Spinal cord (tissue), 10 donors: Measurements from ENCODE around the gene A2M. TPM values are rescaled to one million over a fixed set of nuclear protein-coding genes. Genes with fewer than 3 reads are reported as not detected.
A peak's percentile ranks its signal among the peaks of the same experiment; 100 is the strongest.

Experiments used
- DNase-seq, 6 donors: peaks; one replicate each; pipeline versions ENCODE4 v3.0.0 to v3.0.0-alpha.2; 2013 to 2015; ENCODE audit warnings: low spot score in 6 of 6, low read depth in 4 of 6
- H3K27ac ChIP-seq: one replicate; pipeline ENCODE4 v1.5.1; 2013; ENCODE audit warnings: low read depth, low read length, control low read depth
- H3K27me3 ChIP-seq: one replicate; pipeline ENCODE4 v1.6.1; 2013; ENCODE audit warnings: low read length; ENCODE audit not compliant: control insufficient read depth, insufficient read depth
- H3K36me3 ChIP-seq: one replicate; pipeline ENCODE4 v1.6.1; 2013; ENCODE audit warnings: low read length; ENCODE audit not compliant: control insufficient read depth, insufficient read depth
- H3K4me1 ChIP-seq: one replicate; pipeline ENCODE4 v1.6.1; 2013; ENCODE audit warnings: low read length; ENCODE audit not compliant: control insufficient read depth, insufficient read depth
- H3K4me3 ChIP-seq: one replicate; pipeline ENCODE4 v1.5.1; 2013; ENCODE audit warnings: low read depth, low read length, control low read depth
- H3K9me3 ChIP-seq: one replicate; pipeline ENCODE4 v1.6.1; 2013; ENCODE audit warnings: low read length; ENCODE audit not compliant: control insufficient read depth, insufficient read depth
- WGBS: methylation state at CpG from one replicate; pipeline ENCODE4 v1.1.5; 2013; ENCODE audit warnings: missing lambda C conversion rate; ENCODE audit not compliant: insufficient coverage; 5-methylcytosine and 5-hydroxymethylcytosine counted together
- polyA plus RNA-seq, 2 donors: library from polyadenylated mRNA; unstranded; fragments of 120-200 nt; gene quantifications; one replicate each; pipeline ENCODE4 v1.2.1, GENCODE V29; 2013; ENCODE audit not compliant: insufficient read length in 2 of 2
- total RNA-seq, 2 donors: library from RNA; depleted of rRNA in 1 of 2; stranded (reverse); fragments of 120-200 nt in 1 of 2; fragments of >200 nt in 1 of 2; gene quantifications; one replicate each; pipeline versions ENCODE4 v1.2.3 to v1.2.4, GENCODE V29; 2013 to 2014
- donor health status: healthy.

Gene A2M
- total and polyA plus RNA-seq, 4 donors: 175 to 263 (median 198) TPM

DNA sequence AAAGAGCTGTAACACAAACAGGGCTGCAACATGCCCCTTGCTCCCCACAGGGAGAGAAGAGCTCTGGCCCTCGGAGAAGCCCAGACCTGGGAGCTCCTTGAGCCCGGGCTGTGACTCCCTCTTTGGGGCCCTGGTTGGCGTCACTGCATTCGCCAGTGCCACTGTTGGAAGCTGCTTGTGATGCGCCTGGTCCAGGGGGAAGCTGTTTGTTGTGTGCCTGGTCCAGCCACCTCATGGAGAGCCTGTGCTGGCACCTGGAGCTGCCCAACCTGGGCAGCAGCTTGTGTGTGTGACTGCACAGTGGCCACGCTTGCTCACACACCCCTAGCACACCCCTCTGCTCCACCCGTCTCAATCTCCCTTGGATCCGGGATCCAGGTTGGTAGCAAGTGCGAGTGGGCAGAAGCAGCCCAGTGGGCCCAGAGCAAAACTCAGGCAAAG is 49.5 kb downstream of the A2M start:
- H3K4me3 ChIP-seq: no peak overlapping the region
- no peaks in the 10 kb centered on the region for H3K27me3 ChIP-seq
- peaks cover 7% of the 10 kb centered on the region for H3K36me3 ChIP-seq
- H3K4me1 ChIP-seq: peaks cover 6% of the 10 kb centered on the region
- H3K9me3 ChIP-seq: no peaks in the 10 kb centered on the region
- 99% methylated on average over 8 of the region's 9 CpGs for WGBS
- DNase-seq: no peak
- no peak overlapping the region for H3K27ac ChIP-seq

DNA sequence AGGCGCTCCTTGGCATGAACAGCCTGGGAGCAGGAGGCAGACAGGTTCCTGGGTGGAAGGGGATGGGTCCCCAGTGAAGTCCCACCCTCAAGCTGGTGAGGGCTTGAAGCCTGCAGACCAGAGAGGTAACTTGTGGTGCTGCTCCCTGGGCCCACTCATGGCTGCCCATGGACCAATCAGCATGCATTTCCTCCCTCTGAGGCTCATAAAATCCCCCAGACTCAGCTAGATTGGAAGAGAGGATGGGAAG is 50.2 kb downstream of the A2M start:
- H3K9me3 ChIP-seq: no peaks in the 10 kb centered on the region
- H3K4me3 ChIP-seq: no peak overlapping the region
- DNase-seq: no peak
- no peak overlapping the region for H3K27ac ChIP-seq
- WGBS: 100% methylated on average over 1 of the region's 1 CpG
- no peaks in the 10 kb centered on the region for H3K27me3 ChIP-seq
- H3K4me1 ChIP-seq: peaks cover 6% of the 10 kb centered on the region
- peaks cover 7% of the 10 kb centered on the region for H3K36me3 ChIP-seq

DNA sequence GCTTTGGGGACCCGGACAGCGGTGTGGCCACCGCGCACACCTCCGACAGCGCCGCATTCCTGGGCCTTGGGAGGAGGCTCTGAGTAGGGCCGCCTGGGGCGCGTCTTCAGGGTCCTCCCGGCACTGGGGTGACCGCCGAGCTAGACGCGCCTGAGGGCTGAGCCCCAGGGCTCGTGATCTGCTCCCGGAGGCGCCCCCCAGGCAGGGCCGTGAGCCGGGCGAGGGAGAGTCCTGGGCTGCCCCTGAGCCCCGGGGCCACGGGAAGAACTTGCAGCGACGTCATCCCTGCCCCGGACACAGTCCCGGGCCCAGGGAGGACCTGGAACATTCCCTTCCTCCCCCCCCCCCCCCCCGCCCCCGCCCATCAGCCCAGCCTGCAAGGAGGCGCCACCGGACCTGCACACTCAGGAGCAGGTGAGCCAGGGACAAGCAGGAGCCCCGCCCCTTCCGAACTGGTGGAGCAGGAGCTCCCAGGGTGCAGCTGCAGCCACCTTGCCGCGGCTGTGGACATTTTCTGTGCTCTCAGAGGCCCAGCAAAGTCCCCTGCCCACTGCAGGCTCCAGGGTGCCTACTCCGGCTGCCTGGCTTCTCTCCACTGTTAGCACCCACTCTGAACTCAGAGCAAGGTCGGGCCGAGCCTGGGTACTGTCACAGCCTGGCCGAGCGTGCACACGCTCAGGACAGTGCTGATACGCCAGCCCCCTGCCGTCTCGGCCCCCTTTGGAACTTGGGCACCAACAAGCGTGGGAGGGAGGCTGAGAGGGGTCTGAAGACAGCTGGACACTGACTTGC is 50.7 kb downstream of the A2M start:
- Histone ChIP-seq H3K27ac (peak overlapping the region; percentile 90), H3K9me3 (no peaks in the 10 kb centered on the region)
- WGBS: 36% methylated on average over 43 of the region's 45 CpGs

DNA sequence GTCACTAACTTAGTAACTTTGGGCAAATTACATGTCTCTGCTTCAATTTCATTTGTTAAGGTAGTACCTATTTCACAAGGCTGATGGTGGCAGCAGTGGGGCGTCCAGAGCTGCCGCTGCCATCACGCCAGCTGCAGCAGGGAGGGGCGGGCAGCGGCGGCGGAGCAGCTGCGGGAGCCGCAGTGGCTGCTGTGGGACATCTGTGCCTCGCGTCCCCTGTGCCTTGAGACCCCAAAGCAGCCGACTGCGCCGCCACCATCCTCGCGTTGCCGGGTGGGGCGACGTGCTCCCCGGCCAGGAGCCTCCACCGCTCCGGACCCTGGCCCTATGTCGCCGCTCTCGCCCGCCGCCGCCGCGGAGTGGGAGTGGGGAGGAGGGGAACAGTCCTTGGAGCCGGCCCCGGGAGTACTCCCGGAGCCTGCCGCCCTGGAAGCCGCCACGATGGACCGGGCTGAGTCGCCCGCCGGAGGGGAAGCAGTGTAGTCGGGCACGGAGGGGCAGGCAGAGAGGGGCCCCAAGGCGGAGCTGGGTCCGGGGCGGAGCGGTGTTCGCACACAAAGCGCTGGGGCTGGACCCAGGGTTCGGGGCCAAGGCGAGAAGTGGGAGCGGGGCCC is 51.4 kb downstream of the A2M start:
- Histone ChIP-seq H3K36me3 (peaks cover 7% of the 10 kb centered on the region), H3K4me1 (peaks cover 6% of the 10 kb centered on the region), H3K9me3 (no peaks in the 10 kb centered on the region), H3K27me3 (no peaks in the 10 kb centered on the region), H3K4me3 (peak overlapping the region; percentile 72), H3K27ac (peak overlapping the region; percentile 90)
- DNase-seq: peak; percentile 41 to 94 (median 61)
- 0% methylated on average over 51 of the region's 51 CpGs for WGBS

More for the DNA sequence above, 50.7 kb downstream of the A2M start:
- no peaks in the 10 kb centered on the region for H3K27me3 ChIP-seq
- H3K4me3 ChIP-seq: peak overlapping the region; percentile 72
- H3K36me3 ChIP-seq: peaks cover 7% of the 10 kb centered on the region
- peak; percentile 2 to 79 (median 14) for DNase-seq
- peaks cover 6% of the 10 kb centered on the region for H3K4me1 ChIP-seq

DNA sequence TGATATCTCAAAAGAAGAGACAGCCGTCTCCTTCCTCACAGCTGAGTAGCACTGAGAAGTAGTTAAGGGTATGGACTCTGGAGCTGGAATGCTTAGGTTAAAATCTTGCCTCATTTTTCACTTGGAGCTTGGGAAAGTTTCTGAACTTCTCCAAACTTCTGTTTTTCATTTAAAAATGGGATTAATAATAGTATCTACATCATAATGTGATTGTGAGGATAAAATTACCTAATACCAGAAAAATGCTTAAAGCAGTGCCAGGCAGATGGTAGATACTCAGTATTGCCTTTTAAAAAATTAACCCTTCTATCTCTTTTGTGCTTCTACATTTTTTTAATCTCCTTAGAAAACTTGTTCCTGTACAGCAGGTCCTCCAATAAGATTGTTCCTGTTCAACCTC is 63.1 kb downstream of the A2M start:
- no peaks in the 10 kb centered on the region for H3K4me1 ChIP-seq
- H3K36me3 ChIP-seq: no peaks in the 10 kb centered on the region
- no peak for DNase-seq
- no peak overlapping the region for H3K4me3 ChIP-seq
- no peaks in the 10 kb centered on the region for H3K9me3 ChIP-seq
- no CpG with 5 or more reads among the region's 1 CpG for WGBS
- H3K27ac ChIP-seq: no peak overlapping the region
- H3K27me3 ChIP-seq: no peaks in the 10 kb centered on the region

DNA sequence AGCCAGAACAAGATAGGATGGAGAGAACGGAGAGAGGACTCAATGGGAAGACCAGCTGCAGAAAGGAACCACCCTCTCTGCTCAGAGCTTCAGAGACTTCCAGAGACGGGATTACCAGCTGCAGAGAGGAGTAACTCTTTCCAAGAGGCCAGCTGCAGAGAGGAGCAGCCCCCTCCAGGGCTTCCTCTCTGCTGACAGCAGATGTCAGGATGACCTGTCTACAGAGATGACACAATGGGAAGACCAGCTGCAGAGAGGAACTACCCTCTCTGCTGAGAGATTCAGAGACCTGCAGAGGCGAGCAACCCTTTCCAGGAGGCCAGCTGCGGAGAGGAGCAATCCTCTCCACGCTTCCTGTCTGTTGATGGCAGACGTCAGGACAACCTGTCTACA is 64.6 kb downstream of the A2M start:
- H3K27ac ChIP-seq: no peak overlapping the region
- H3K4me3 ChIP-seq: no peak overlapping the region

DNA sequence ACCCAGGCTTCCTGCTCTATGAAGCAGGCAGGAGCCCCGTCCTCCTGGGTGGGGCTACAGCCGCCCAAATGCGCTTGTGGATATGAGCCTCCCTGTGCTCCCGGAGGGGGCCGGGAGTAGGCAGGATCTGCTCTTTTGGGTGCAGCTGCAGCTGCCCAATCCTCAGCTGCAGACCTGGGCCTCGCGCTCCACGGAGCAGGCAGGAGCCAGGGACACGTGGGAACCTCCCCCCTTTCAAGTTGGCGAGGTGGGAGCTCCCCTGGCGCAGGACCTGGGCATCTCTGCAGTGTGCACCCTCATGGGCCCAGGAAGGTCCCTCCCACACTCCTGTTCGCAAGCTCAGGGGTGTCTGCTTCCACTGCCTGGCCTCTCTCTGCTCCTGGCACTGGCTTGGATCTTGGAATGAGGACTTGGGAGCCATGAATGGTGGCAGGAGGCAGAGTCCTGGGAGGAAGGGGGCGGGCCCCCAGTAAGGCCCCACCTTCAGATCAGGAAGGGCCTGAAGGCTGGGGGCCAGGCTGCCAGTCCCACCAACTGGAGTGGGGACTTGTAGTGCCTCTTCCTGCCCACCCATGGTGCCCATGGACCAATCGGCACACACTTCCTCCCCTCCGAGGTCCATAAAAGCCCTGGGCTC is 65.1 kb downstream of the A2M start:
- Histone ChIP-seq H3K27ac (no peak overlapping the region), H3K4me1 (no peaks in the 10 kb centered on the region), H3K27me3 (no peaks in the 10 kb centered on the region), H3K36me3 (no peaks in the 10 kb centered on the region), H3K4me3 (no peak overlapping the region), H3K9me3 (no peaks in the 10 kb centered on the region)
- no peak for DNase-seq
- 94% methylated on average over 14 of the region's 15 CpGs for WGBS

More for the DNA sequence above, 64.6 kb downstream of the A2M start:
- no peak for DNase-seq
- no peaks in the 10 kb centered on the region for H3K27me3 ChIP-seq
- H3K9me3 ChIP-seq: no peaks in the 10 kb centered on the region
- H3K4me1 ChIP-seq: no peaks in the 10 kb centered on the region
- 85% methylated on average over 6 of the region's 6 CpGs for WGBS
- no peaks in the 10 kb centered on the region for H3K36me3 ChIP-seq

DNA sequence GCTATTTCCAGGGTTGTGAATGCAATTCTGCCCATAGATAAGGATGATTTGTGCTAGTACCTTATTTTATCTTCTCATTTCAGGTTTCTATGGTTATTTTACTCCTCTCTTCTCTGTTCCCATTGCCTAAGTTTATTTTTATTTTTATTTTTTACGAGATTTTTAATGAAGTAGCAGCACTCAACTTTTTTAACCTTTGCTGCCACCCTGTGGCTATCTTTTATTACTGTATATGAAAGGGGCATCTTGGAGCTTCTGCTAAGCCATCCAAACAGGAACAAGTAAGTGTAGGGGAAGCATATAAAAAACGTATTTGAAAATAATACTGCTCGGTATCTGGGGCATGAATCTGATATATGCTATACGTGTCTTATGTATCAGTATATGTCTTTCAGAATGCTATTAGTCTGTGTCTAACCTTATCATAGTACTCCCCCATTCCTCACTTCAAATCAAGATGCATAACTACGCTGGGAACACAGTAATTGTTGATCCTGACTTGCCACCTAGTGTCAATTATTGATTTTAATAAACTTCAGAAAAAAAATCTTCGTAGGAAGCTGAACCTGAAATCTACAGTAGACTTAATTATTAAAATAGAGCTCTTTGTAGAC is 66.1 kb downstream of the A2M start:
- no peak overlapping the region for H3K27ac ChIP-seq
- DNase-seq: peak in 5 of 6 donors; percentile 20 to 85 (median 30)
- H3K4me1 ChIP-seq: no peaks in the 10 kb centered on the region
- WGBS: no CpG with 5 or more reads among the region's 6 CpGs
- H3K27me3 ChIP-seq: no peaks in the 10 kb centered on the region
- no peaks in the 10 kb centered on the region for H3K36me3 ChIP-seq
- no peaks in the 10 kb centered on the region for H3K9me3 ChIP-seq
- H3K4me3 ChIP-seq: no peak overlapping the region

DNA sequence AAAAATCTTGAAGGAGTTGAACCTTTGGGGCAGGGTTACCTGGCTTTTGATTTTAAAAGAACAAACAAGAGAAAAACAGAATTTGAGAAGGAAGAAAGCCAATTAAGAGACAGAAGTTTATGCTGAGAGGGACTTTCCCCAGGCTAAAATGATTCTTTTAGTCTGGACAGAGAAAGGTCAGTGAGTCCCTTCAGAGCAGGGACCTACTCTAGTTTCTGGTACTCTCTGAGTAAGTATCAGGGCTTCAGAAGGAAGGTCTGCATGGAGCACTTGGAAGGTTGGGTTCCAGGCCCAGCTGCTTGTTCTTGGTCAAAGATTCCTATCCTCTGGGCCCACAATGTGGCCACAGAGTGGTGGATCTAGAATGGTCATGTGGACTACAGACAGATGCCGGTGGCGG is 66.8 kb downstream of the A2M start:
- Histone ChIP-seq H3K36me3 (no peaks in the 10 kb centered on the region), H3K27me3 (no peaks in the 10 kb centered on the region), H3K27ac (no peak overlapping the region), H3K4me3 (no peak overlapping the region), H3K4me1 (no peaks in the 10 kb centered on the region), H3K9me3 (no peaks in the 10 kb centered on the region)
- WGBS: 100% methylated on average over 2 of the region's 2 CpGs
- no peak for DNase-seq
